Measurements from ENCODE around the gene EGFL7. TPM values are rescaled to one million over a fixed set of nuclear protein-coding genes. Genes with fewer than 3 reads are reported as not detected.

The EGFL7 gene
- total RNA-seq, 1 experiment from 2014 or later, result 38.0 TPM

- H3K27ac ChIP-seq (ENCODE audit: insufficient read length, low read depth, low read length), result no peak overlapping the region
- no peak overlapping the region for H4K91ac ChIP-seq (ENCODE audit: insufficient read length, low read depth, low read length)
- H3K36me3 Mint-ChIP-seq (ENCODE audit: insufficient read depth in 1 of 3, low read depth in 3 of 3), result peaks cover 0 to 5% (median 0%) of the 10 kb centered on the region in 3 experiments; a peak in 4 of 7 replicates
These were observed 15.9 kb downstream of the EGFL7 start for GRCh38 chr9:136678624-136679023.

More at GRCh38 chr9:136678624-136679023, 15.9 kb downstream of the EGFL7 start:
- H3K14ac ChIP-seq (ENCODE audit: insufficient read depth, low read length), result no peak overlapping the region
- no peaks in the 10 kb centered on the region for H3K79me2 ChIP-seq (ENCODE audit: insufficient read depth, low read length)
- no peak overlapping the region for H3T11ph ChIP-seq (ENCODE audit: low read length)
- H3K56ac ChIP-seq (ENCODE audit: insufficient read length, low read depth, low read length), result no peak overlapping the region
- H3K9ac ChIP-seq (ENCODE audit: extremely low read depth, insufficient read length, low read length), result no peak overlapping the region
- Mint-ChIP-seq H3K4me1 (peaks cover 2 to 9% of the 10 kb centered on the region in 2 experiments), H3K4me3 (no peak overlapping the region), H3K27ac (no peak overlapping the region), H3K9me3 (no peaks in the 10 kb centered on the region), H3K27me3 (ENCODE audit: low read depth) (peaks cover 1% of the 10 kb centered on the region; the same call in 1 of the 2 replicates)
- H4K20me1 ChIP-seq (ENCODE audit: control insufficient read depth, insufficient read depth, insufficient read length), result no peaks in the 10 kb centered on the region
- H2BK5ac ChIP-seq (ENCODE audit: insufficient read length, low read length), result no peak overlapping the region
- H2BK120ac ChIP-seq (ENCODE audit: low read depth, low read length, poor library complexity, severe bottlenecking), result no peak overlapping the region
- H3K18ac ChIP-seq (ENCODE audit: insufficient read length, low read depth, low read length), result no peak overlapping the region
- whole genome bisulfite sequencing (ENCODE audit: extremely low coverage, insufficient read length, low lambda C conversion rate), result no CpG with 5 or more reads among the region's 6 CpGs
- no peak overlapping the region for H2AFZ ChIP-seq (ENCODE audit: low read length)
- H4K5ac ChIP-seq (ENCODE audit: insufficient read length, low read depth, low read length), result no peak overlapping the region
- H3K4me2 ChIP-seq (ENCODE audit: insufficient read depth, insufficient read length, low read length), result no peak overlapping the region
- H3K27me3 ChIP-seq (ENCODE audit: insufficient read depth, low read length), result no peaks in the 10 kb centered on the region
- no peak overlapping the region for H2BK20ac ChIP-seq (ENCODE audit: low read depth, low read length, poor library complexity, severe bottlenecking)
- H3K4ac ChIP-seq (ENCODE audit: low read depth, low read length), result no peak overlapping the region
- no peak for DNase-seq
- H3K4me1 ChIP-seq (ENCODE audit: insufficient read depth, low read length), result no peaks in the 10 kb centered on the region; the same call in 1 of the 2 replicates
- H2BK12ac ChIP-seq (ENCODE audit: insufficient read length, low read depth, low read length), result no peak overlapping the region
- no peak for TF ChIP-seq CTCF (conservative IDR thresholded peaks at IDR 0.05)
- H3K79me1 ChIP-seq (ENCODE audit: insufficient read depth, low read depth, low read length, poor library complexity, severe bottlenecking), result no peaks in the 10 kb centered on the region
- no peak overlapping the region for H4K8ac ChIP-seq (replicated peaks; ENCODE audit: insufficient read length, low read depth, low read length)
- no peak overlapping the region for H2AK5ac ChIP-seq (ENCODE audit: insufficient read length, low read length)
- no peak overlapping the region for H3K23ac ChIP-seq (ENCODE audit: insufficient read length, low read depth, low read length)
- H2BK15ac ChIP-seq (ENCODE audit: low read depth, low read length), result no peak overlapping the region
- H3K23me2 ChIP-seq (ENCODE audit: insufficient read length, low read depth, low read length, poor library complexity, severe bottlenecking), result no peaks in the 10 kb centered on the region
- H3K9me3 ChIP-seq (ENCODE audit: control insufficient read depth, low read depth, low read length), result no peaks in the 10 kb centered on the region

Data from H9 (cell line).